ENCODE measurements around the gene SLC25A36.

DNA sequence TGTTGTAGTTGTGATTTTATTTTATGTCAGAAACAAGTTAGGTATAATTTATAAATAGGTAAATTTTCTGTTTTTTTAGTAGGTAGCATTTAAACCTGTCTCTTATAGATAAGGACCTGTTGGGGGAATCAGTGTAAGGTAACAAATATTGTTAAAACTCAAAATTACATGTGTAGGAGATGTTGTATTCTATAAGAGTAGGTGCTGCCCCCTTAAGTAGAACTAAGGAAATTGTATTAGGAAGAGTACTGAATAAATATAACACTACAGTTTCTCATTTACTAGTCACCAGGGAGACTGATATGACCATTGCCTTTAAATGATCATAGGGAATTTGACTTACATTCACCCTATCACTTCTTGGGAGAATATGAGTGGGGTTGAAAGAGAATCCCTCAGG, 31.2 kb downstream of the SLC25A36 start:
- TF ChIP-seq RFX5 (IDR thresholded peaks at IDR 0.05; ENCODE audit: low read length) (no peak), EZH2phosphoT487 (IDR thresholded peaks at IDR 0.05; ENCODE audit: borderline replicate concordance, low read depth) (no peak), FOXM1 (IDR thresholded peaks at IDR 0.05; ENCODE audit: low read depth) (no peak), GATA2 (CRISPR knock-in tag; IDR thresholded peaks at IDR 0.05) (no peak), TCF12 (IDR thresholded peaks at IDR 0.05) (no peak), POLR2AphosphoS5 (IDR thresholded peaks at IDR 0.05; ENCODE audit: low read depth, low read length) (no peak), FOSL2 (IDR thresholded peaks at IDR 0.05; ENCODE audit: borderline replicate concordance, low read depth) (no peak)
- TF ChIP-seq, protein P1, sequence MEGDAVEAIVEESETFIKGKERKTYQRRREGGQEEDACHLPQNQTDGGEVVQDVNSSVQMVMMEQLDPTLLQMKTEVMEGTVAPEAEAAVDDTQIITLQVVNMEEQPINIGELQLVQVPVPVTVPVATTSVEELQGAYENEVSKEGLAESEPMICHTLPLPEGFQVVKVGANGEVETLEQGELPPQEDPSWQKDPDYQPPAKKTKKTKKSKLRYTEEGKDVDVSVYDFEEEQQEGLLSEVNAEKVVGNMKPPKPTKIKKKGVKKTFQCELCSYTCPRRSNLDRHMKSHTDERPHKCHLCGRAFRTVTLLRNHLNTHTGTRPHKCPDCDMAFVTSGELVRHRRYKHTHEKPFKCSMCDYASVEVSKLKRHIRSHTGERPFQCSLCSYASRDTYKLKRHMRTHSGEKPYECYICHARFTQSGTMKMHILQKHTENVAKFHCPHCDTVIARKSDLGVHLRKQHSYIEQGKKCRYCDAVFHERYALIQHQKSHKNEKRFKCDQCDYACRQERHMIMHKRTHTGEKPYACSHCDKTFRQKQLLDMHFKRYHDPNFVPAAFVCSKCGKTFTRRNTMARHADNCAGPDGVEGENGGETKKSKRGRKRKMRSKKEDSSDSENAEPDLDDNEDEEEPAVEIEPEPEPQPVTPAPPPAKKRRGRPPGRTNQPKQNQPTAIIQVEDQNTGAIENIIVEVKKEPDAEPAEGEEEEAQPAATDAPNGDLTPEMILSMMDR (IDR thresholded peaks at IDR 0.05): peak; percentile 65
- TF ChIP-seq, protein P2, sequence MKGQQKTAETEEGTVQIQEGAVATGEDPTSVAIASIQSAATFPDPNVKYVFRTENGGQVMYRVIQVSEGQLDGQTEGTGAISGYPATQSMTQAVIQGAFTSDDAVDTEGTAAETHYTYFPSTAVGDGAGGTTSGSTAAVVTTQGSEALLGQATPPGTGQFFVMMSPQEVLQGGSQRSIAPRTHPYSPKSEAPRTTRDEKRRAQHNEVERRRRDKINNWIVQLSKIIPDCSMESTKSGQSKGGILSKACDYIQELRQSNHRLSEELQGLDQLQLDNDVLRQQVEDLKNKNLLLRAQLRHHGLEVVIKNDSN (IDR thresholded peaks at IDR 0.05; ENCODE audit: borderline replicate concordance, low read depth): no peak
- TF ChIP-seq, protein P3, sequence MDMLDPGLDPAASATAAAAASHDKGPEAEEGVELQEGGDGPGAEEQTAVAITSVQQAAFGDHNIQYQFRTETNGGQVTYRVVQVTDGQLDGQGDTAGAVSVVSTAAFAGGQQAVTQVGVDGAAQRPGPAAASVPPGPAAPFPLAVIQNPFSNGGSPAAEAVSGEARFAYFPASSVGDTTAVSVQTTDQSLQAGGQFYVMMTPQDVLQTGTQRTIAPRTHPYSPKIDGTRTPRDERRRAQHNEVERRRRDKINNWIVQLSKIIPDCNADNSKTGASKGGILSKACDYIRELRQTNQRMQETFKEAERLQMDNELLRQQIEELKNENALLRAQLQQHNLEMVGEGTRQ (IDR thresholded peaks at IDR 0.05; ENCODE audit: borderline replicate concordance, low read depth, low read length): no peak
- TF ChIP-seq, protein P4, sequence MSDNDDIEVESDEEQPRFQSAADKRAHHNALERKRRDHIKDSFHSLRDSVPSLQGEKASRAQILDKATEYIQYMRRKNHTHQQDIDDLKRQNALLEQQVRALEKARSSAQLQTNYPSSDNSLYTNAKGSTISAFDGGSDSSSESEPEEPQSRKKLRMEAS (IDR thresholded peaks at IDR 0.05; ENCODE audit: low read depth): no peak
- TF ChIP-seq, protein P5, sequence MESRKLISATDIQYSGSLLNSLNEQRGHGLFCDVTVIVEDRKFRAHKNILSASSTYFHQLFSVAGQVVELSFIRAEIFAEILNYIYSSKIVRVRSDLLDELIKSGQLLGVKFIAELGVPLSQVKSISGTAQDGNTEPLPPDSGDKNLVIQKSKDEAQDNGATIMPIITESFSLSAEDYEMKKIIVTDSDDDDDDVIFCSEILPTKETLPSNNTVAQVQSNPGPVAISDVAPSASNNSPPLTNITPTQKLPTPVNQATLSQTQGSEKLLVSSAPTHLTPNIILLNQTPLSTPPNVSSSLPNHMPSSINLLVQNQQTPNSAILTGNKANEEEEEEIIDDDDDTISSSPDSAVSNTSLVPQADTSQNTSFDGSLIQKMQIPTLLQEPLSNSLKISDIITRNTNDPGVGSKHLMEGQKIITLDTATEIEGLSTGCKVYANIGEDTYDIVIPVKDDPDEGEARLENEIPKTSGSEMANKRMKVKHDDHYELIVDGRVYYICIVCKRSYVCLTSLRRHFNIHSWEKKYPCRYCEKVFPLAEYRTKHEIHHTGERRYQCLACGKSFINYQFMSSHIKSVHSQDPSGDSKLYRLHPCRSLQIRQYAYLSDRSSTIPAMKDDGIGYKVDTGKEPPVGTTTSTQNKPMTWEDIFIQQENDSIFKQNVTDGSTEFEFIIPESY (IDR thresholded peaks at IDR 0.05; ENCODE audit: borderline replicate concordance, low read depth): no peak

Data from SK-N-SH (cell line).